Vagina (tissue), 2 donors: ENCODE results near the gene CHRNB1. TPM values are rescaled to one million over a fixed set of nuclear protein-coding genes. Genes with fewer than 3 reads are reported as not detected.
A peak's percentile ranks its signal among the peaks of the same experiment; 100 is the strongest.

Experiments used
- DNase-seq, 2 donors: peaks; one replicate each; pipeline ENCODE4 v3.0.0-alpha.2; 2017; ENCODE audit errors: extremely low spot score in 2 of 2
- H3K27ac ChIP-seq: fragments of 200-600 bp; sonication (generic); one replicate; pipeline ENCODE4 v1.5.1; 2019
- H3K27me3 ChIP-seq: fragments of 200-600 bp; sonication (generic); one replicate; pipeline ENCODE4 v1.5.1; 2019
- H3K36me3 ChIP-seq, 2 donors: fragments of 200-600 bp; sonication (generic); one replicate each; pipeline ENCODE4 v1.5.1; 2017 to 2019
- H3K4me1 ChIP-seq: fragments of 200-600 bp; sonication (generic); one replicate; pipeline ENCODE4 v1.5.1; 2019
- H3K4me3 ChIP-seq, 2 donors: fragments of 200-600 bp; sonication (generic); 1 replicate in 1 of 2; 2 replicates in 1 of 2; pipeline ENCODE4 v1.5.1; 2016 to 2019
- H3K9me3 ChIP-seq: fragments of 200-600 bp; sonication (generic); one replicate; pipeline ENCODE4 v1.5.1; 2019
- CTCF ChIP-seq, 3 experiments: fragments of 450-650 bp in 2 of 3; fragments of 200-600 bp in 1 of 3; sonication (generic) in 1 of 3; IDR thresholded peaks; one replicate each; pipeline ENCODE4 v1.5.1; 2017 to 2019; ENCODE audit warnings: antibody characterized with exemption in 3 of 3, mild to moderate bottlenecking in 2 of 3, moderate library complexity in 2 of 3
- POLR2A ChIP-seq, 2 donors: fragments of 450-650 bp; IDR thresholded peaks; one replicate each; pipeline ENCODE4 v1.6.1; 2017; ENCODE audit warnings: antibody characterized with exemption in 2 of 2, mild to moderate bottlenecking in 2 of 2, moderate library complexity in 2 of 2
- POLR2AphosphoS5 ChIP-seq, 2 donors: sonication (generic); formaldehyde crosslinking; IDR thresholded peaks; one replicate each; pipeline ENCODE4 v1.9.0; 2017; ENCODE audit warnings: antibody characterized with exemption in 2 of 2, mild to moderate bottlenecking in 2 of 2, low read depth in 1 of 2; ENCODE audit not compliant: insufficient read depth in 1 of 2
- intact Hi-C: fragments of 100-400 bp; cut with DNase I; formaldehyde crosslinking; loops from one replicate; pipeline ENCODE4 v1.15.1; 2023
- total RNA-seq: library from RNA; depleted of rRNA; stranded (reverse); fragments of >200 nt; gene quantifications from one replicate; pipeline ENCODE4 v1.2.3, GENCODE V29; 2016

Gene CHRNB1
- total RNA-seq, 1 donor from 2014 or later = 5.9 TPM

GRCh38 chr17:7437369-7437863 lies 7.4 kb upstream of the CHRNB1 start:
- H3K9me3 ChIP-seq = no peaks in the 10 kb centered on the region
- intact Hi-C loops = loop anchor here (5.0 kb wide), 2 partner anchors 85 to 120 kb away; partner anchors contain the start of genes KCTD11 and TNFSF13
- H3K27me3 ChIP-seq = no peaks in the 10 kb centered on the region
- H3K27ac ChIP-seq = peak overlapping the region; percentile 81
- peaks cover 56% of the 10 kb centered on the region for H3K4me1 ChIP-seq
- no peaks in the 10 kb centered on the region for H3K36me3 ChIP-seq
- H3K4me3 ChIP-seq = peak overlapping the region; percentile 34 to 49
- no peak for DNase-seq
- TF ChIP-seq POLR2AphosphoS5 (IDR thresholded peaks at IDR 0.05; ENCODE audit: insufficient read depth in 1 of 2, low read depth in 1 of 2) = no peak
- no peak for TF ChIP-seq POLR2A (IDR thresholded peaks at IDR 0.05)
- TF ChIP-seq CTCF (IDR thresholded peaks at IDR 0.05) = no peak

GRCh38 chr17:7437950-7438614 lies 6.8 kb upstream of the CHRNB1 start:
- no peak for DNase-seq
- Histone ChIP-seq H3K27me3 (no peaks in the 10 kb centered on the region), H3K4me1 (peaks cover 56% of the 10 kb centered on the region), H3K4me3 (peak overlapping the region; percentile 34 to 49), H3K36me3 (no peaks in the 10 kb centered on the region), H3K27ac (peak overlapping the region; percentile 81), H3K9me3 (no peaks in the 10 kb centered on the region)
- intact Hi-C loops = loop anchor here (2.0 to 5.0 kb wide), 3 partner anchors 47 to 119 kb away; partner anchors contain the start of genes KCTD11, POLR2A and TNFSF13
- TF ChIP-seq POLR2AphosphoS5 (IDR thresholded peaks at IDR 0.05; ENCODE audit: insufficient read depth in 1 of 2, low read depth in 1 of 2) = peak in 1 of 2 donors; percentile 69
- no peak for TF ChIP-seq POLR2A (IDR thresholded peaks at IDR 0.05)
- TF ChIP-seq CTCF (IDR thresholded peaks at IDR 0.05) = no peak

GRCh38 chr17:7438656-7439460 lies 6.0 kb upstream of the CHRNB1 start:
- intact Hi-C loops = loop anchor here (2.0 to 5.0 kb wide), 3 partner anchors 46 to 118 kb away; partner anchors contain the start of genes KCTD11, POLR2A and TNFSF13
- Histone ChIP-seq H3K9me3 (no peaks in the 10 kb centered on the region), H3K4me1 (peaks cover 56% of the 10 kb centered on the region), H3K27ac (peak overlapping the region; percentile 81), H3K27me3 (no peaks in the 10 kb centered on the region), H3K4me3 (peak overlapping the region; percentile 46 to 49), H3K36me3 (no peaks in the 10 kb centered on the region)
- DNase-seq = no peak
- no peak for TF ChIP-seq CTCF (IDR thresholded peaks at IDR 0.05)
- no peak for TF ChIP-seq POLR2AphosphoS5 (IDR thresholded peaks at IDR 0.05; ENCODE audit: insufficient read depth in 1 of 2, low read depth in 1 of 2)
- TF ChIP-seq POLR2A (IDR thresholded peaks at IDR 0.05) = no peak

- H3K36me3 ChIP-seq = no peaks in the 10 kb centered on the region
- intact Hi-C loops = loop anchor here (2.0 to 5.0 kb wide), 3 partner anchors 45 to 118 kb away; partner anchors contain the start of genes KCTD11, POLR2A and TNFSF13
- H3K27ac ChIP-seq = peak within 1 kb of the TSS; percentile 81
- TF ChIP-seq POLR2AphosphoS5 (IDR thresholded peaks at IDR 0.05; ENCODE audit: insufficient read depth in 1 of 2, low read depth in 1 of 2) = no peak
- TF ChIP-seq CTCF (IDR thresholded peaks at IDR 0.05) = no peak
- no peak for TF ChIP-seq POLR2A (IDR thresholded peaks at IDR 0.05)
- DNase-seq = no peak
- no peaks in the 10 kb centered on the region for H3K27me3 ChIP-seq
- H3K4me3 ChIP-seq = peak within 1 kb of the TSS; percentile 46 to 49
- H3K4me1 ChIP-seq = peaks cover 62% of the 10 kb centered on the region
- H3K9me3 ChIP-seq = no peaks in the 10 kb centered on the region
Observed at GRCh38 chr17:7439462-7440112, 5.3 kb upstream of the CHRNB1 start, which contains the start of gene FGF11. FGF11 (plus strand) TSS chr17:7439512; CDS start chr17:7439621, 109 bp downstream.
